GM06990 (cell line): ENCODE data around the gene FAM161A.
"Not testable (repeated sequence)": the region's sequence is repeated elsewhere in the genome, so short reads cannot be mapped to it uniquely, and the experiment has no call there.

Source experiments
- DNase-seq: peaks from one replicate; pipeline ENCODE4 v3.0.0-alpha.2; 2011; ENCODE audit not compliant: insufficient read length; ENCODE audit errors: extremely low read depth
- H3K27me3 ChIP-seq: replicated peaks from 2 replicates; pipeline ENCODE4 v1.6.0; 2011; ENCODE audit warnings: low read length; ENCODE audit not compliant: control insufficient read depth, insufficient read depth
- H3K36me3 ChIP-seq: 2 replicates; pipeline ENCODE4 v1.5.1; 2011; ENCODE audit warnings: low read length; ENCODE audit not compliant: control insufficient read depth, insufficient read depth
- H3K4me3 ChIP-seq: replicated peaks from 2 replicates; pipeline ENCODE4 v1.5.1; 2011; ENCODE audit warnings: low read depth, mild to moderate bottlenecking, control low read depth, low read length
- TF ChIP-seq, protein P1 (sequence below): IDR thresholded peaks from 2 replicates; pipeline ENCODE4 v1.5.1; 2011; ENCODE audit warnings: low read length, control low read depth, mild to moderate bottlenecking, inconsistent platforms; ENCODE audit not compliant: insufficient read depth, poor library complexity, severe bottlenecking

Gene FAM161A

DNA sequence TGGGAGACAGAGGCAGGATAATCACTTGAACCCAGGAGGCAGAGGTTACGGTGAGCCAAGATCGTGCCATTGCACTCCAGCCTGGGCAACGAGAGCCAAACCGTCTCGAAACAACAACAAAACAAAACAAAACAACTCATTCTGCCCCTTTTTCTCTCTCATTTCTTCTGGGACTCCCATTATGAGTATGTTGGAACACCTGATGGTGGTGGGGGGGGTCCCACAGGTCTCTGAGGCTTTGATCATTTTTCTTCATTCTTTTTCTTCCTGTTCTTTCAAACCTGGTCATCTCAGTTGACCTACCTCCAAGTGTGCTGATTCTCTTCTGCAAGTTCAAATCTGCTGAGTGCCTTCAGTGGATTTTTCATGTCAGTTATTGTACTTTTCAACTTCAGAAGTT, 8.2 kb upstream of the FAM161A start:
- Histone ChIP-seq H3K4me3 (no peak overlapping the region), H3K36me3 (peaks cover 10% of the 10 kb centered on the region), H3K27me3 (no peaks in the 10 kb centered on the region)
- DNase-seq = no peak
- TF ChIP-seq, protein P1, sequence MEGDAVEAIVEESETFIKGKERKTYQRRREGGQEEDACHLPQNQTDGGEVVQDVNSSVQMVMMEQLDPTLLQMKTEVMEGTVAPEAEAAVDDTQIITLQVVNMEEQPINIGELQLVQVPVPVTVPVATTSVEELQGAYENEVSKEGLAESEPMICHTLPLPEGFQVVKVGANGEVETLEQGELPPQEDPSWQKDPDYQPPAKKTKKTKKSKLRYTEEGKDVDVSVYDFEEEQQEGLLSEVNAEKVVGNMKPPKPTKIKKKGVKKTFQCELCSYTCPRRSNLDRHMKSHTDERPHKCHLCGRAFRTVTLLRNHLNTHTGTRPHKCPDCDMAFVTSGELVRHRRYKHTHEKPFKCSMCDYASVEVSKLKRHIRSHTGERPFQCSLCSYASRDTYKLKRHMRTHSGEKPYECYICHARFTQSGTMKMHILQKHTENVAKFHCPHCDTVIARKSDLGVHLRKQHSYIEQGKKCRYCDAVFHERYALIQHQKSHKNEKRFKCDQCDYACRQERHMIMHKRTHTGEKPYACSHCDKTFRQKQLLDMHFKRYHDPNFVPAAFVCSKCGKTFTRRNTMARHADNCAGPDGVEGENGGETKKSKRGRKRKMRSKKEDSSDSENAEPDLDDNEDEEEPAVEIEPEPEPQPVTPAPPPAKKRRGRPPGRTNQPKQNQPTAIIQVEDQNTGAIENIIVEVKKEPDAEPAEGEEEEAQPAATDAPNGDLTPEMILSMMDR = no peak

GRCh38 chr2:61857224-61857623, 3.4 kb upstream of the FAM161A start:
- Histone ChIP-seq H3K36me3 (no peaks in the 10 kb centered on the region), H3K4me3 (no peak overlapping the region), H3K27me3 (no peaks in the 10 kb centered on the region)
- TF ChIP-seq, protein P1 = no peak
- DNase-seq = no peak

DNA sequence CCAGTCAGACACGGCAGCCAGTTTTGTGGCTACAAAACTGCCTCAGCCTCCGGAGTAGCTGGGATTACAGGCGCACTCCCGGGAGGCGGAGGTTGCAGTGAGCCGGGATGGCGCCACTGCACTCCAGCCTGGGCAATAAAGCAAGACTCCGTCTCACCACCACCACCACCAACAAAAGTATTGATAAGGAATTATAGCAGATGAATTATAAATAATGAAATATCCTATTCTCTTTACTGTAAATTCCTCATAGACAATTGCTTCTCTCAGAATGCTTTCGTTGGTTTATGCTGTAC, 1.4 kb upstream of the FAM161A start:
- Histone ChIP-seq H3K4me3 (peak overlapping the region; percentile 95), H3K27me3 (no peaks in the 10 kb centered on the region), H3K36me3 (no peaks in the 10 kb centered on the region)
- no peak for DNase-seq
- TF ChIP-seq, protein P1 = no peak

DNA sequence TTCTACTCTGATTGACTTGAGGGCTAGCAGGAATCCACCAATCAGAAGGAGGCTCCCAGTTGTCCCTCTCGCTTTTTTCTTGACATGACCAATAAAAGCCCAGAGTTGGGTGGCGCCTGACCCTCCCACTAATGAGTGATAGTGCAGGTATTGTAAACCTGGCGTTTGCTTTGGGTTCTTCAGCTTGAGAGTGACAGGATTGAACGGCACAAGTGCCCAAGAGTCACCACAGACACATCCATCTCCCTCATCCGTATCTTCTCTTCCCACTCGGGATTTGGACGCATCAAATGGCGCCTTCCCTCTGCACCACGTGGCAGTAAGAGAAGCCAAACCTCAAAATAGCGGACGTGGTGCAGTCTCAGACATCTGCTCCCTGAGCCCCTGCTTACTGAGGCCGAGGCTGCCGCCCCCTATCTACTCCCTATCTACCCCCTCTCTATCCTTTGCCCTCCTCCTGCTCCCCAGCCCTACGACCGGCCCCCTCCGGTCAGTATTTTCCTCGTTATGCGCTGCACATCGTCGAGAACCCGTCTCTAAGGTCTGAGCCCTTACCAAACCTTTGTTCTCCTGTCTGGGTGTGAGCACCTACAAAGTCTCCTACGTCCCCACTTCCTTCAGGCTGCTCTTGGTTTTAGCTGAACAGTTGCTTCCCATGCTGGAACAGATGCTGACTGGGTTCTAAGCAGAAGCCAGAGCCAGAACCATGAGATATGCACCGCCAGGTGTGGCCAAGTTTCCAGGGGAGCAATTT, 881 bp upstream of the FAM161A start:
- H3K36me3 ChIP-seq = no peaks in the 10 kb centered on the region
- no peaks in the 10 kb centered on the region for H3K27me3 ChIP-seq
- DNase-seq = peak; percentile 83
- H3K4me3 ChIP-seq = peak overlapping the region; percentile 95
- TF ChIP-seq, protein P1 = no peak

DNA sequence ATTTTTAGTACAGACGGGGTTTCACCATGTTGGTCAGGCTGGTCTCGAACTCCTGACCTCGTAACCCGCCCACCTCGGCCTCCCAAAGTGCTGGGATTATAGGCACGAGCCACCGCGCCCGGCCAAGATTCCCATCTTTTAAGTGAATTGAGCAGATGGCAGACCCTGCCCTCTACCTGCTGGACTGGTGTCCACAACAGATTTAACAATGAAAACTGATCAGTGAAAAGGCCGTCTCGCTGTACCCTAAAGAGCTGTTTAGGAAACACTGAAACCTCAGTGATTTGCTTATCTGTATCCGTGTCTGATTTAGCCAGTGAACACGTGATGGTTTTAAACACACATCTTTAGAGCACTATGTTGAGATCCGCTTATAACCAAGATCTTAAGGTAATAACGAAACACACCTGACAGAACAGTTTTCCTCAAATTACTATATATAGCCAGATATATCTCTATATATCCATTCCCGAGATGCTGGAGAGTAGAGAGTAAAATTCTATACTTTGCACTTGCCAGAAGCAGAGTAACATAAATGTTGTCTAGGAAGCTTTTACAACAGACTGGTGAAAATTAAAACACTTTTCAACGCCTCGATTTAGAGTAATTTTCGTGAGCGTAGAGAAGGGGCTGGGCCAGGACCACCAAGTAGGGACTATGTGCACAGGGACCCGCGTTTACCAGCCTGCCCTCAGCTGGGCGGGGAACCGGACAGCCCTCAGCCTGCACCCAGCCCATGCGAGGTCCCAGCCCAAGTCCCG, 594 bp downstream of the FAM161A start:
- DNase-seq = no peak
- TF ChIP-seq, protein P1 = no peak
- Histone ChIP-seq H3K4me3 (peak overlapping the region; percentile 95), H3K36me3 (no peaks in the 10 kb centered on the region), H3K27me3 (no peaks in the 10 kb centered on the region)

GRCh38 chr2:61851270-61851669, 2.6 kb downstream of the FAM161A start:
- H3K4me3 ChIP-seq, DNase-seq, H3K36me3 ChIP-seq, H3K27me3 ChIP-seq: not testable (repeated sequence)
